HCEC 1CT (cell line): Measurements from ENCODE around the gene EVPLL.
"Not testable (repeated sequence)": the region's sequence is repeated elsewhere in the genome, so short reads cannot be mapped to it uniquely, and the experiment has no call there.

Experiments used
- DNase-seq: peaks from one replicate; pipeline ENCODE4 v3.0.0-alpha.2; 2017

The EVPLL gene

DNA sequence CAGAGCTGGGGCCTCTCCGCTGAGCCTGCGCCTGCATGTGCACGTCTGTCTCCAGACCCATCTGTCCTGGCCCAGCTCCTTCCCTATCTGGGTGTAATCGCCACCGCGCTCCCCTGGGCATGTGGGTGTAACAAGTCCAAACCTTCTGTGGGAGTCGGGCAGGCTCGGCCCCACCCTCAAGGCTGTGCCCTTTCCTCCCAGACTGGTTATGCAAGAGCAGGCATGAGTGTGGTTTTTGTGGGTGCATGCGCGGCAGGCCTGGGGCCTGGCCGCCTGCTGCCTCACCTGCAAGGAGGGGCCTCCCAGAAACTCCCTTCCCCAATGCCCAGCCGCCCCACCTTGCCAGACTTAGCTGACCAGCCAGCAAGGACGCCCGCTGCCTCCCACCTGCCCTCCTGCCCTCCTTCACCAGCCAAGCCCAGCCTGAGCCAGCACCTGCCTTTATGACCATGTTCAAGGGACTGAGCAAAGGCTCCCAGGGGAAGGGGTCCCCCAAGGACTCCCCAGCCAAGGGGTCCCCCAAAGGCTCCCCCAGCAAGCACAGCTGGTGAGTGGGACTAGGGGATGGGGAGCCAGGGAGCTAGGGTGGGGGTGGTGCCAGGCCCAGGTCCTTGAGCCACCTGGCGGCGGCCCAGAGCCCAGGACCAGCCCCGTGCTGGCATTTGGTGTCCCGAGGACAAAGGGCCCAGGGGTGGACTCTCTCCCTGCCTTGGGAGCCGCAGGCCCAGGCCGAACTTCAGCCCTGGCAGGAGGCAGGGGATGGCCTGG, at the start of gene EVPLL:
EVPLL (plus strand) TSS at position 342 of the 768 bp plus-strand sequence. CDS start 3,160 bp downstream, outside the sequence.
- no peak for DNase-seq

DNA sequence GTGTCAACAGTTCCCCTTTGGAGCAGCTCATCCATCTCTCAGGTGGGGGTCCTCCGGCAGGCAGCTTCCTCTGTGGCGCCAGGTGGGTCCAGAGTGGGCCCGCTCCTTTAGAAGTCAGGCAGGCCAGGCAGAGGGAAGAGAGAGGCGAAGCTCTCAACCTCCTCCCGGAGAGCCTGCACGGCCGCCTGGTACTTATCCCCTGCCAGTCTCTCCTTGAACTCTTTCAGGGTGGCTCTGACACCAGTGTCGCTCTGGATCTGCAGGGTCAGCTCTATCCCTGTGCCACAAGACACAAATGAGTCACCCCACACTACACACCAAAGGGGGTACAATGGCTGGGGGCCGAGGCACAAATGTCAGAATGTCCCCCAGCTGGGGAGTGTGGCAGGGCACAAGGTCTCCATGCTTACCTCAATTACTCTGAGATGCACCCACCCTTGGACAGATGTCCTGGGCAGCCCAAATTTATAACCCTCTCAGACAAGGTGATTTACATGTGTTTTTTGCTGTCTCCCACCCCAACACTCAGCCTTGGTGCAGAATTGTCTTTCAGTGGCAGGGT, 48.9 kb upstream of the EVPLL start:
- DNase-seq: no peak

DNA sequence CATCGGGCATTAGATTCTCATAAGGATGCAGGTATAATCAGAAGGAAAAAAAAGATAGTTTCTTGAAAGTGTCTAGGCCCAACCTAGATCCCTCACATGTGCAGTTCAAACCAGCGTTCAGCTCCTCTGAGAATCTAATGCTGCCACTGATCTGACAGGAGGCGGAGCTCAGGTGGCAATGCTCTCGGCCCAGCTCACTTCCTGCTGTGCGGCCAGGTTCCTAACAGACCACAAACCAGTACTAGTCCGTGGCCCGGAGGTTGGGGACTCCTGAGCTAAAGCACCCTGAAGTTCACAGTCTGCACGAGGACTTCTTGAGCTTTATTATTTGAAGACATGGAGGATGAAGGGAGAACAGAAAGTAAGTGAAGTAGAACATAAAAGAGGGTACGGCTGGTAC, 45.7 kb upstream of the EVPLL start:
- DNase-seq: no peak

DNA sequence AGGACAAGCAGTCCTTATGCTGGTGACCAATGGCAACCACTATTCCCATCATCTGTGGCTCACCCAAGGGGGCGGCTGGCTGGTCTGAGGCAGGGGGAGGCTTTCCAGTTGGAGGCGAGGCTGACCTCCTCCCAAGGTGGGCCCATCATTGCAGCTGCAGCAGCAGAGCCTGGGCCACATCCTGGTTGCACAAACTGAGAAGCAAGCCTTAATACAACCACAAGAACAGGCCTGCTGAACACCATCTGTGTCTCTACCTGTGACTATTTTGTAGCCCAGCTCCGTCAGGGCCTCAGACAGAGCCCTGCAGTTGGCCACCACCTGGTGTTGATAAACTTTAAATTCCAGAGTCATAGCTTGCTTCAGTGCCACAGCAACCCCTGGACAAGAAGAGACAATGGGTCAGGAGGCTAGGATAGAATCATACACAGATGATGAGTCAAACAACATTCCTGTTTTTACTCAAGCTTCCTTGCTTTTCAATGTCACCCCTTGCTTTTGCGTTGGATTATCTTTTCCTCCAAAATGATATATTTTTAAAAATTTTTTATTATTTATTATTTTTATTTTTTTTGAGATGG, 44.6 kb upstream of the EVPLL start:
- DNase-seq: peak; percentile 39

DNA sequence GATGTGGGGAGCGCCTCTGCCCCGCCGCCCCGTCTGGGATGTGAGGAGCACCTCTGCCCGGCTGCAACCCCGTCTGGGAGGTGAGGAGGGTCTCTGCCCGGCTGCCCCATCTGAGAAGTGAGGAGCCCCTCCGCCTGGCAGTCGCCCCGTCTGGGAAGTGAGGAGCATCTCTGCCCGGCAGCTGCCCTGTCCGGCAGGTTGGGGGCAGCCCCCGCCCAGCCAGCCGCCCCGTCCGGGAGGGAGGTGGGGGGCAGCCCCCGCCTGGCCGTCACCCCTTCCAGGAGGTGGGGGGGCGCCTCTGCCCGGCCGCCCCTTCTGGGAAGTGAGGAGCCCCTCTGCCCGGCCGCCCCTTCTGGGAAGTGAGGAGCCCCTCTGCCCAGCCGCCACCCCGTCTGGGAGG, 39.4 kb upstream of the EVPLL start:
- DNase-seq: not testable (repeated sequence)

DNA sequence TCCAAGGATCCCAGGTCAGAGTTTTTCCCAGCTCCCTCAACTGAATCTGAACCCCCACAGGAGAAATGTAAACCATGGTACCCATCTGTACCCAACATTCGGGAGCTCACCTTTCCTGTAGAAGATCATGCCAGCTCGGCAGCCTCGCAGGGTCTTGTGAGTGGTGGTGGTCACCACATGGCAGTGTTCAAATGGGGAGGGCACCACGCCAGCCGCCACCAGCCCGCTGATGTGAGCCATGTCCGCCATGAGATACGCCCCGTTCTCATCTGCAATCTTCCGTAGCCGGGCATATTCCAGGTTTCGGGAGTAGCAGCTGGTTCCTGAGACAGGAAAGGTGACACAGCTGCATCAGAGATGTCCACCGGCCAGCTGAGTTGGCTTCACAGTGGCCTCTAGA, 37.6 kb upstream of the EVPLL start:
- DNase-seq: no peak

DNA sequence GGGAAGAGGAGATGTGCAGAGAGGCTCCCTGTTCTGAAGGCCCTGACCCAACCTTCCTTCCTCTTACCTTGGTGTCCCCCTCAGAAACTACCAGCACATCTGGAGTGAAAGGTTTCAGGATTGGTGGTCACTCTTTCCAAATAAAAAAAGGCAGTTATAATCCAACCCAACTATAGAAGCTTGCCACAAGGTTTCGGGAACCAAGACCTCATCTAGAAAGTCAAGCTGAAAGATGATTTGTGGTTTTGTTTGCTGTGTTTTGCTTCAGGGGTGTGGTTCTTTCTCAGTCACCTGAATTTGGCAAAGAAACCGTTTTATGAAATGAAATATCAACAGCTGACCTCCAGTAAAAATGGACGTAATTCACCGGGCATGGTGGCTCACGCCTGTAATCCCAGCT, 33.6 kb upstream of the EVPLL start:
- no peak for DNase-seq

DNA sequence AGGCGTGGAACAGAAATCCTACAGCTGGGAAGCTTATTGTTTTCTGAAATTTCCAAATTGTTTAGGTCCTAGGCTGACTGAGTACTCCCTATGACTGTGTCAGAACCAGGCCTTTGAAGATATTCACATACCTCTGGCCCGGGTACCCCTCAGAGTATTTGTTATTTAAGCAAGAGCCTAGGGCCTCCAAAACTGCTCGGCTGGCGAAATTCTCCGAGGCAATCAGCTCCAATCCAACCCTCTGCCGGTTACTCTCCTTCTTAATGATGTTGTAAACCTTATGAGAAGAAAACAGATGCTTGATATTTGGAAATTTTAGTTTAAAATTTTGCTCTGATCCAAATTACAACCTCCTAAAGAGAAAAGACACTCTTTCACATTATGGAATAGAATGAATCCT, 24.0 kb upstream of the EVPLL start:
- no peak for DNase-seq

DNA sequence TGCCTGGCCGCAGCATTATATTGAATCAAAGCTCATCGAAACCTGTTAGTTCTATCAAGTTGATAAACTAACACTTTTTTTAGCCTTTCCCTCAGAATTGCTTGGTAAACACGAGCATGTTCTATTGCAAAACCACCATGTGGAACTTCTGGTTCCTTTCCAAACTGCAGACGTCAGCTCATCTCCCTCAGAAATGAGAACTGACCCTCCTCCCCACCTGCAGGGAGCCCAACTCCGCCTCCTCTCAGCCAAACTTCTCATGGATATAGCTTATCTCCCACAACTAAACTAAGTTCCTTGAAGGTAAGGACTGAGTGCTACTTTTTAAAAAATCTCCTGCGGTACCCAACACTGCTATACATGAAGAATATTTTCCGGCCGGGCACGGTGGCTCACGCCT, 21.0 kb upstream of the EVPLL start:
- peak; percentile 39 for DNase-seq

DNA sequence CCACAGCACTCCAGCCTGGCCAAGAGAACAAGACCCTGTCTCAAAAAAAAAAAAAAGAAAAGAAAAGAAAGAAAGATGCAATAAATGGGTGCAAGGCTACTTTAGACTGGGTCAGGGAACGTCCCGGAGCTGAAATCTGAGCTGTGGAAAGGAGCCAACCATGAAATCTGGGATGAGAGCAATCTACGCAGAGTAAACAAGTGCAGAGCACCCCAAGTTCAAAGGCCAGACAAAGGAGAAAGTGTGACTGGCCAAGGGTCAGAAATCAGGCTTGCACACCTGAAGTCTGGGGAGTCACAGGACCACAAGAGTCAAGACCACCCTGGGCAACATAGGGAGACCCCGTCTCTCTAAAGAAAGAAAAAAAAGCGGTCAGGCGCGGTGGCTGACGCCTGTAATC, 17.1 kb upstream of the EVPLL start:
- no peak for DNase-seq

DNA sequence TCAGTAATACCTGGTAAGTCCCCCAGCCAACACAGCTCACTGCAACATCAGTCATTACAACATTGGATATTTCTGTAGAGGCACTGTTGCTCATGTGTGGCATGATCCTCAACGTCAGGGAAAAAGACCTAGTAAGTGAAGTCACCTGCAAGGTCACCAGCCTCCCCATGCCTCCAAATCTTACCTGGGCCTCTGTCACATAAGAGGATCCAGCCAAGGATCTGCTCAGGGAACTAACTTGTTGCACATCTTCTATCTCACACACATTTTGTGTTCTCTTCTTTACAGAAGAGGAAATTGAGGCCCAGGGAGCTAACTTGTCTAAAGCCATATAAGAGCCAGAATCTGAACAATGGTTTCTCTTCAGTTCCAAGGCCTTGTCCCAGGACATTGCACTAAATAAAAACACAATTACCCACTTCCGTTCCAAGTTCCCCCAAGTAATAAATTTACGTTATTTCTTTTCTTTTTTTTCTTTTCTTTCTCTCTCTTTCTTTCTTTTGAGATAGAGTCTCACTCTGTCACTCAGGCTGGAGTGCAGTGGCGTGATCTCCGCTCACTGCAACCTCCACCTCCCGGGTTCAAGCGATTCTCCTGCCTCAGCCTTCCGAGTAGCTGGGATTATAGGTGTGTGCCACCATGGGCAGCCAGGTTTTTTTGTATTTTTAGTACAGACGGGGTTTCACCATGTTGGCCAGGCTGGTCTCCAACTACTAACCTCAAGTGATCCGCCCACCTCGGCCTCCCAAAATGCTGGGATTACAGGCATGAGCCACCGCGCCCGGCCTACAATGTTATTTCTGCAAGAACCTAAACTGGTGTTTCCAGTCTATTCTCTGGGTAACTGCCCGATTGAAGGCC, 15.5 kb upstream of the EVPLL start:
- DNase-seq: no peak

DNA sequence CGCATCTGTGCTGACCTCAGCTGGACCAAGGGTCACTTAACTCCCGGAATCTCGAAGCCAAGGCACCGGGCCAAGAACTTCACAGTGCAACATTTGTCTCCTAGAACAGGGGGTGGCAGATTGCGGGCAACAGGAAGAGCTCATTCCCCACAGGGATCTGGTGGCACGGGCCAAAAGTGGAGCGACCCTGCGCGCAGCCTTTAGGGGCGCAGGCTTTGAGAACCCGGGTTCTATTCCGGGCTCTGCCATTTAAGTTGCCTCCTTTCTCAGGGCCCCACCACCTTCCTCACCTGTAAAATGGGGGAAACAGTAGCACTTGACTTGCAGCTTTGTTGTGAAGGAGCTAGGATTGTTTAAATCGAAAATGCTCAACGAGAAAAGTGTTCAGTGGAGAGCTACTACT, 14.9 kb upstream of the EVPLL start:
- DNase-seq: peak; percentile 34

DNA sequence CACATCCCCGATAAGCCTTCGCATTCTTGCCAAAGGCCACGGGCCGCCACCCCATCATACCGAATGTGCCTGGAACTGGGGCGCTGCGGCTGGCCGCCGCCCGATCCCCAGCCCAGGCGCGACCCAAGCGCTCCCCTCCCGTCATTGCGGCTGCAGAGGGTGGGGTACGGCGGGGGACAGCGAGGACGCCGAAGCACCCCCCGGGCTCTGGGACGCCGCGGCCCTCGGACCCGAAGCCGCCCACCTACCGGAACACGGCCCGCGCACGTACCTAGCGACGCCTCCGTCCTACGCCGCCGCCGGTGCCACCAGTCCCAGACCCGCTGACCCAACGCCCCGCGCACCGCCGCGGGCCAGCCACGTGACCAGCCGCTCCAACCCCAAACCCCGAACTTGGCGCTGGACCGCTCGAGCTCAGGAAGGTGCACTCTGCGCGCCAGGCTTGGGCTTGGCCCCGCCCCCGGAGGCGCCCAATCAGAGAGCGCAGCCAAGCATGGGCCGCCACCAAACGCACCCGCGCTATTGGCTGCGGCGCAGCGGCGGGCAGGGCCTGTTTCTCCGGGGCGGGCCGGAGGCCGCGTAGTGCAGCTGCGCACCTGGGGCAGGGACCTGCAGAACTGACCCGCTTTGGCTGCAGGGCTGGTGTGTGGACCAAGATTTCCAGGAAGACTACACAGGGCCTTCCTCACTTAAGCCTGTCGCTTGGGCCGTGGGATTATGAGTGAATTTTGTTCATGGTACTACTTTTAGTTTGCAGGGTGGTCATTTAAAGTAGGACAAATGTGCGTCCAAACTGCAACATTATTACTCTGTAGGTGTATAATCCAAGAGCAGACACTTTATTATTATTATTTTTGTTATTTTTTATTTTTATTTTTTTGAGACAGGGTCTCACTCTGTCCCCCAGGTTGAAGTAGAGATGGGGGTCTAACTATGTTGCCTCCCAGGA, 14.2 kb upstream of the EVPLL start, which contains the start of gene SHMT1:
SHMT1 (minus strand) TSS at position 450 of the 949 bp plus-strand sequence. CDS start 7,569 bp downstream, outside the sequence.
- peak; percentile 87 for DNase-seq

DNA sequence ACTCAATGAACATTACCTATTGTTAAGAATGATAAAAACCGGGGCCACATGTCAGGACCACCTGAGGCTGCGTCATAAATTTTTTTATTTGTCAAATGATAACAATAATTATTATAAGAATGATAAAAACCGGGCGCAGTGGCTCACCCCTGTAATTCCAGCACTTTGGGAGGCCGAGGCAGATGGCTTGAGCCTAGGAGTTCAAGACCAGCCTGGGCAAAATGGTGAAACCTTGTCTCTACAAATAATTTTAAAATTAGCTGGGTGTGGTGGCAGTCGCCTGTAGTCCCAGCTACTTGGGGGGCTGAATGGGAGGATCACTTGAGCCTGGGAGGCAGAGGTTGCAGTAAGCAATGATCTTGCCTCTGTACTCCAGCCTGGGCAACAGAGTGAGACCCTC, 13.4 kb upstream of the EVPLL start:
- DNase-seq: no peak

DNA sequence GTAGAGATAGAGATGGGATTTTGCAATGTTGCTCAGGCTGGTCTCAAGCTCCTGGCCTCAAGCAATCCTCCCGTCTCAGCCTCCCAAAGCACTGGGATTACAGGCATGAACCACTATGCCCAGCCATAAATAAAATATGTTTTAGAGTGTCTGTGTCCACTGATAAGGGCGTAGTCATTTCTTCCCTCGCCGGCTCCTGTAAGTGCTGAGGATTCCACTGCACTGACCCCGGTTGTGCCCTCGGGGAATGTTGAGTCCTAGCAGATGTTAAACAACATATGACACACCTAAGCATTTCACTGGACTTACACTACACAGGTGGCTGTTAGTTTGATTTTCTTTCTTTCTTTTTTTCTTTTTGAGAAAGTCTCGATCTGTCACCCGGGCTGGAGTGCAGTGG, 8.6 kb upstream of the EVPLL start:
- DNase-seq: no peak

DNA sequence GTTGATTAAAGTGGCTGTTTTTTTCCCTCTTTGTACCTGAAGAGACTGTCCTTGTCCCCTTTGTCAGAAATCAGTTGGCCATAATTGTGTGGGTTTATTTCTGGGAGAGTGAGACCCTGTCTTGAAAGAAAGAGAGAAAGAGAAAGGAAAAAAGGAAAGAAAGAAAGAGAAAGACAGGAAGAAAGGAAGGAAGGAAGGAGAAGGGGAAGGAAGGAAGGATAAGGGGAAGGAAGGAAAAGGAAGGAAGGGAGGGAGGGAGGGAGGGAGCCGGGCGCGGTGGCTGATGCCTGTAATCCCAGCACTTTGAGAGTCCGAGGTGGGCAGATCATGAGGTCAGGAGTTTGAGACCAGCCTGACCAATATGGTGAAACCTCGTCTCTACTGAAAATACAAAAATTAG, 6.8 kb upstream of the EVPLL start:
- DNase-seq: no peak

DNA sequence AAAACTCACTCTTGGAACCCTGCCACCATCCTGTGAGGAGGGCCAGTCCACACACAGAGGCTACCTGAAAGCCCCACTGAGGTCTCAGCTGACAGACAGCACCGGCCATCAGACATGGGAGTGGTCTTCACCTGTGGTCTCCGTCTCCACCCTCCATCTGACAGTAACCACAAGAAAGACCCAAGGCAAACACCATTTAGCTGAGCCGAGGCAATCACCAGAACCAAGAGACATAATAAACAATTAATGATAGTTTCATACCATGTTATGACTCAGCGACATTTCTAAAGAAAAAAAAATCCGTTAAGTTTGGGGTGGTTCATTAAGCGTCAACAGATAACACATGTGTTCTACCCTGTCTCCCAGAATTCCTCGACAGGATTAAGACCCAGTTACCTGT, 6.1 kb upstream of the EVPLL start:
- DNase-seq: peak; percentile 14

DNA sequence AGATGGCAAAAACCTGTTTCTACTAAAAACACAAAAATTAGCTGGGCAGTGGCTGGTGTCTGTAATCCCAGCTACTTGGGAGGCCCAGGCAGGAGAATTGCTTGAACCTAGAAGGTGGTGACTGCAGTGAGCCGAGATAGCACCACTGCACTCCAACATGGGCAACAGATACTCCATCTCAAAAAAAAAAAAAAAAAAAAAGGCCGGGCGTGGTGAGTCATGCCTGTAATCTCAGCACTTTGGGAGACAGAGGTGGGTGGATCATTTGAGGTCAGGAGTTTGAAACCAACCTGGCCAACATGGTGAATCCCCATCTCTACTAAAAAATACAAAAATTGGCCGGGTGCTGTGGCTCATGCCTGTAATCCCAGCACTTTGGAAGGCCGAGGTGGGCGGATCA, 4.4 kb upstream of the EVPLL start:
- DNase-seq: not testable (repeated sequence)

DNA sequence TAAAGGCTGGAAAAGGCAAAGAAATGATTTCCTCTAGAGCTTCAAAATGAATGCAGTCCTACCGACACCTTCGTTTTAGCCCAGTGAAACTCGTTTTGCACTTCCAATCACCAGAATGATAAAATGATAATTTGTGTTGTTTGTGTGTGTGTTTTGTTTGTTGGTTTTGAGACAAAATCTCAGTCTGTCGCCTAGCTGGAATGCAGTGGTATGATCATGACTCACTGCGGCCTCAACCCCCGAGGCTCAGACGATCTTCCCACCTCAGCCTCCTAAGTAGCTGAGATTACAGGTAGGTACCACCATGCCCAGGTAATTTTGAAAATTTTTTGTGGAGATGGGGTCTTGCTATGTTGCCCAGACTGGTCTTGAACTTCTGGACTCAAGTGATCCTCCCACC, 3.4 kb upstream of the EVPLL start:
- DNase-seq: no peak

DNA sequence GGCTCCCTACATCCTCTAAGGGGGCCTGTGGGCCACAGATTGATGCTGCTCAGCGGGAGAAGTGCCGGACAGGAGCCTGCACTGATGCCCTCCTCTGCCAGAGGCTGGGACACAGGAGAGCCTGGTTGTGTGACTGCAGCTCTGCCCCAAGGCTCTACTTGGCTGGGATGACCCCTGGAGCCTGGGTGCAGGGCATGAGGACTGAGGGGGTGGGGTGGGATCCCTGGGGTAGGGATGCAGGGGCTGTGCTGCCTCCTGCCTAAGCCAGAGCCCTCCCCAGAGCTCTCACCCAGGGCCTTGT, 577 bp downstream of the EVPLL start:
- DNase-seq: no peak

DNA sequence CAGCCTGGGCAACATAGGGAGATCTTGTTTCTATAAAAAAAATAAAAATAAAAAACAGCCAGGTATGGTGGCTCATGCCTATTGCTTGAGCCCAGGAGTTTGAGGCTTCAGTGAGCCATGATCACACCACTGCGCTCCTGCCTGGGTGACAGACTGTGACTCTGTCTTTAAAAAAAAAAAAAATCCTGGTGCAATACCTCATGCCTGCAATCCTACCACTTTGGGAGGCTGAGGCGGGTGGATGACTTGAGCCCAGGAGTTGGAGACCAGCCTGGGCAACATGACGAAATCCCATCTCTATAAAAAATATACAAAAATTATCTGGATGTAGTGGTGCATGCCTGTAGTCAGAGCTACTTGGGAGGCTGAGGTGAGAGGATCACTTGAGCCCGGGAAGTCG, 1.0 kb downstream of the EVPLL start:
- DNase-seq: not testable (repeated sequence)
